ENCODE measurements around the gene SEMA4D. TPM values are rescaled to one million over a fixed set of nuclear protein-coding genes. Genes with fewer than 3 reads are reported as not detected.

The SEMA4D gene
- polyA plus RNA-seq, 1 experiment: 0.50 TPM

GRCh38 chr9:89452561-89452960 lies 45.4 kb downstream of the SEMA4D start:
- ChIA-PET POLR2A (no interaction called here), CTCF (no interaction called here)
- no peaks in the 10 kb centered on the region for H3K27me3 ChIP-seq (ENCODE audit: control insufficient read depth, insufficient read depth, low read length)
- TF ChIP-seq CTCF (IDR thresholded peaks at IDR 0.05; ENCODE audit: insufficient read depth, low read depth, low read length): no peak
- H3K36me3 ChIP-seq (ENCODE audit: control insufficient read depth, insufficient read depth, low read length): no peaks in the 10 kb centered on the region; the same call in 1 of the 2 replicates
- no peak for DNase-seq (ENCODE audit: low read depth)
- H3K4me3 ChIP-seq (ENCODE audit: low read depth, low read length): no peak overlapping the region

GRCh38 chr9:89450213-89450612 lies 47.7 kb downstream of the SEMA4D start:
- no peak for TF ChIP-seq CTCF (IDR thresholded peaks at IDR 0.05; ENCODE audit: insufficient read depth, low read depth, low read length)
- Histone ChIP-seq H3K4me3 (ENCODE audit: low read depth, low read length) (no peak overlapping the region), H3K27me3 (ENCODE audit: control insufficient read depth, insufficient read depth, low read length) (no peaks in the 10 kb centered on the region), H3K36me3 (ENCODE audit: control insufficient read depth, insufficient read depth, low read length) (no peaks in the 10 kb centered on the region; the same call in 1 of the 2 replicates)
- DNase-seq (ENCODE audit: low read depth): no peak
- POLR2A ChIA-PET: no interaction called here
- CTCF ChIA-PET: no interaction called here

GRCh38 chr9:89449261-89449671 lies 48.6 kb downstream of the SEMA4D start:
- ChIA-PET POLR2A (no interaction called here), CTCF (interaction anchor here (1.0 to 1.1 kb wide), 2 partner anchors 20 to 26 kb away, joined by 3 to 4 read pairs; no protein-coding TSS in a partner anchor)
- no peak for DNase-seq (ENCODE audit: low read depth)
- H3K27me3 ChIP-seq (ENCODE audit: control insufficient read depth, insufficient read depth, low read length): no peaks in the 10 kb centered on the region
- H3K36me3 ChIP-seq (ENCODE audit: control insufficient read depth, insufficient read depth, low read length): no peaks in the 10 kb centered on the region
- no peak overlapping the region for H3K4me3 ChIP-seq (ENCODE audit: low read depth, low read length)
- TF ChIP-seq CTCF (IDR thresholded peaks at IDR 0.05; ENCODE audit: insufficient read depth, low read depth, low read length): no peak

GRCh38 chr9:89448821-89449220 lies 49.1 kb downstream of the SEMA4D start:
- no peaks in the 10 kb centered on the region for H3K36me3 ChIP-seq (ENCODE audit: control insufficient read depth, insufficient read depth, low read length)
- no peak overlapping the region for H3K4me3 ChIP-seq (ENCODE audit: low read depth, low read length)
- POLR2A ChIA-PET: no interaction called here

GRCh38 chr9:89448381-89448780 lies 49.5 kb downstream of the SEMA4D start:
- CTCF ChIA-PET: interaction anchor here (1.0 to 1.1 kb wide), 2 partner anchors 19 to 25 kb away, joined by 3 to 4 read pairs; no protein-coding TSS in a partner anchor
- Histone ChIP-seq H3K4me3 (ENCODE audit: low read depth, low read length) (no peak overlapping the region), H3K36me3 (ENCODE audit: control insufficient read depth, insufficient read depth, low read length) (no peaks in the 10 kb centered on the region), H3K27me3 (ENCODE audit: control insufficient read depth, insufficient read depth, low read length) (no peaks in the 10 kb centered on the region)
- TF ChIP-seq CTCF (IDR thresholded peaks at IDR 0.05; ENCODE audit: insufficient read depth, low read depth, low read length): no peak
- POLR2A ChIA-PET: no interaction called here
- DNase-seq (ENCODE audit: low read depth): no peak

More at GRCh38 chr9:89448821-89449220, 49.1 kb downstream of the SEMA4D start:
- CTCF ChIA-PET: interaction anchor here (1.0 to 1.1 kb wide), 2 partner anchors 19 to 25 kb away, joined by 3 to 4 read pairs; no protein-coding TSS in a partner anchor
- TF ChIP-seq CTCF (IDR thresholded peaks at IDR 0.05; ENCODE audit: insufficient read depth, low read depth, low read length): no peak
- no peaks in the 10 kb centered on the region for H3K27me3 ChIP-seq (ENCODE audit: control insufficient read depth, insufficient read depth, low read length)
- no peak for DNase-seq (ENCODE audit: low read depth)

Data from BJ (cell line).